ENCODE results near the gene TMEM254.

- TF ChIP-seq CTCF (conservative IDR thresholded peaks at IDR 0.05; ENCODE audit: low read length) (no peak), EZH2phosphoT487 (IDR thresholded peaks at IDR 0.05; ENCODE audit: borderline replicate concordance) (no peak)
Measured at GRCh38 chr10:80104066-80104926, 25.8 kb downstream of the TMEM254 start.
